GM23338 (cell line): ENCODE results near the gene OIT3. TPM values are rescaled to one million over a fixed set of nuclear protein-coding genes. Genes with fewer than 3 reads are reported as not detected.

Experiments
- CREB1 ChIP-seq: fragments of 250-450 bp; sonication (Bioruptor Pico); IDR thresholded peaks from 2 replicates; pipeline ENCODE4 v1.5.0; 2020; ENCODE audit warnings: low read depth, mild to moderate bottlenecking, moderate library complexity
- JUNB ChIP-seq: IDR thresholded peaks from one replicate; pipeline ENCODE4 v1.6.1; 2016; ENCODE audit warnings: antibody characterized with exemption; ENCODE audit not compliant: unreplicated experiment
- STAT1 ChIP-seq: IDR thresholded peaks from one replicate; pipeline ENCODE4 v1.6.1; 2016; ENCODE audit warnings: antibody characterized with exemption; ENCODE audit not compliant: unreplicated experiment
- ZNF114 ChIP-seq: fragments of 250-450 bp; sonication (Bioruptor Pico); IDR thresholded peaks from 2 replicates; pipeline ENCODE4 v1.5.0; 2020; ENCODE audit warnings: mild to moderate bottlenecking, moderate library complexity
- ZNF331 ChIP-seq: fragments of 250-450 bp; sonication (Bioruptor Pico); IDR thresholded peaks from 2 replicates; pipeline ENCODE4 v1.5.0; 2020; ENCODE audit warnings: low read depth, mild to moderate bottlenecking, moderate library complexity
- polyA plus RNA-seq: library from polyadenylated mRNA; unstranded; fragments of >200 nt; fragmentation: Nextera tagmentation; extraction: Ambion mirVana; gene quantifications from 2 replicates; pipeline ENCODE4 v1.2.1, GENCODE V29; 2016
- total RNA-seq: library from RNA; depleted of rRNA; stranded (reverse); fragments of >200 nt; shearing (Covaris generic); gene quantifications from 2 replicates; pipeline ENCODE4 v1.2.3, GENCODE V29; 2014
- TF ChIP-seq, protein P1 (sequence below): fragments of 250-450 bp; sonication (Bioruptor Pico); IDR thresholded peaks from 2 replicates; pipeline ENCODE4 v1.5.0; 2020; ENCODE audit warnings: mild to moderate bottlenecking, moderate library complexity
- TF ChIP-seq, protein P2 (sequence below), 2 experiments: fragments of 200-600 bp in 1 of 2; sonication (generic) in 1 of 2; conservative IDR thresholded peaks; 2 replicates each; pipeline versions ENCODE4 v1.5.1 to v1.6.1; 2016 to 2017; ENCODE audit warnings: antibody characterized with exemption in 2 of 2, low read depth in 2 of 2, mild to moderate bottlenecking in 2 of 2, moderate library complexity in 1 of 2

The OIT3 gene
- total and polyA plus RNA-seq, 2 experiments from 2014 or later: not detected

DNA sequence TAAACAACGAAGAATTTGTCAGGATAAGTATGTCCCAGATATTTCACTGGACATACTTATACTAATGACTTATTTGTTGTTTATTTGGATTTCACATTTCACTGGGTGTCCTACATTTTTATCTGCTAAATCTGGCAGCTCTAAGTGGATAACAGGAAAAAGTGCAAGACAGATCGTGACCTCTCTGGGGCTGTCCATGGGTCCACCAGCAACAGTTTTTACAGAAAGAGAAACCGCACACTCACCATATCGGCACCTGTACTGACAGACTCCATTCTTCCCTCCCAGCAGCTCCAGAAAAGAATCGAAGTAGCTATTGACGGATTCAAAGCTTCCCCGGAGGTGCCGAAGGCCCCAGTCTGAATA is 60.7 kb downstream of the OIT3 start (continued):
- TF ChIP-seq, protein P1, sequence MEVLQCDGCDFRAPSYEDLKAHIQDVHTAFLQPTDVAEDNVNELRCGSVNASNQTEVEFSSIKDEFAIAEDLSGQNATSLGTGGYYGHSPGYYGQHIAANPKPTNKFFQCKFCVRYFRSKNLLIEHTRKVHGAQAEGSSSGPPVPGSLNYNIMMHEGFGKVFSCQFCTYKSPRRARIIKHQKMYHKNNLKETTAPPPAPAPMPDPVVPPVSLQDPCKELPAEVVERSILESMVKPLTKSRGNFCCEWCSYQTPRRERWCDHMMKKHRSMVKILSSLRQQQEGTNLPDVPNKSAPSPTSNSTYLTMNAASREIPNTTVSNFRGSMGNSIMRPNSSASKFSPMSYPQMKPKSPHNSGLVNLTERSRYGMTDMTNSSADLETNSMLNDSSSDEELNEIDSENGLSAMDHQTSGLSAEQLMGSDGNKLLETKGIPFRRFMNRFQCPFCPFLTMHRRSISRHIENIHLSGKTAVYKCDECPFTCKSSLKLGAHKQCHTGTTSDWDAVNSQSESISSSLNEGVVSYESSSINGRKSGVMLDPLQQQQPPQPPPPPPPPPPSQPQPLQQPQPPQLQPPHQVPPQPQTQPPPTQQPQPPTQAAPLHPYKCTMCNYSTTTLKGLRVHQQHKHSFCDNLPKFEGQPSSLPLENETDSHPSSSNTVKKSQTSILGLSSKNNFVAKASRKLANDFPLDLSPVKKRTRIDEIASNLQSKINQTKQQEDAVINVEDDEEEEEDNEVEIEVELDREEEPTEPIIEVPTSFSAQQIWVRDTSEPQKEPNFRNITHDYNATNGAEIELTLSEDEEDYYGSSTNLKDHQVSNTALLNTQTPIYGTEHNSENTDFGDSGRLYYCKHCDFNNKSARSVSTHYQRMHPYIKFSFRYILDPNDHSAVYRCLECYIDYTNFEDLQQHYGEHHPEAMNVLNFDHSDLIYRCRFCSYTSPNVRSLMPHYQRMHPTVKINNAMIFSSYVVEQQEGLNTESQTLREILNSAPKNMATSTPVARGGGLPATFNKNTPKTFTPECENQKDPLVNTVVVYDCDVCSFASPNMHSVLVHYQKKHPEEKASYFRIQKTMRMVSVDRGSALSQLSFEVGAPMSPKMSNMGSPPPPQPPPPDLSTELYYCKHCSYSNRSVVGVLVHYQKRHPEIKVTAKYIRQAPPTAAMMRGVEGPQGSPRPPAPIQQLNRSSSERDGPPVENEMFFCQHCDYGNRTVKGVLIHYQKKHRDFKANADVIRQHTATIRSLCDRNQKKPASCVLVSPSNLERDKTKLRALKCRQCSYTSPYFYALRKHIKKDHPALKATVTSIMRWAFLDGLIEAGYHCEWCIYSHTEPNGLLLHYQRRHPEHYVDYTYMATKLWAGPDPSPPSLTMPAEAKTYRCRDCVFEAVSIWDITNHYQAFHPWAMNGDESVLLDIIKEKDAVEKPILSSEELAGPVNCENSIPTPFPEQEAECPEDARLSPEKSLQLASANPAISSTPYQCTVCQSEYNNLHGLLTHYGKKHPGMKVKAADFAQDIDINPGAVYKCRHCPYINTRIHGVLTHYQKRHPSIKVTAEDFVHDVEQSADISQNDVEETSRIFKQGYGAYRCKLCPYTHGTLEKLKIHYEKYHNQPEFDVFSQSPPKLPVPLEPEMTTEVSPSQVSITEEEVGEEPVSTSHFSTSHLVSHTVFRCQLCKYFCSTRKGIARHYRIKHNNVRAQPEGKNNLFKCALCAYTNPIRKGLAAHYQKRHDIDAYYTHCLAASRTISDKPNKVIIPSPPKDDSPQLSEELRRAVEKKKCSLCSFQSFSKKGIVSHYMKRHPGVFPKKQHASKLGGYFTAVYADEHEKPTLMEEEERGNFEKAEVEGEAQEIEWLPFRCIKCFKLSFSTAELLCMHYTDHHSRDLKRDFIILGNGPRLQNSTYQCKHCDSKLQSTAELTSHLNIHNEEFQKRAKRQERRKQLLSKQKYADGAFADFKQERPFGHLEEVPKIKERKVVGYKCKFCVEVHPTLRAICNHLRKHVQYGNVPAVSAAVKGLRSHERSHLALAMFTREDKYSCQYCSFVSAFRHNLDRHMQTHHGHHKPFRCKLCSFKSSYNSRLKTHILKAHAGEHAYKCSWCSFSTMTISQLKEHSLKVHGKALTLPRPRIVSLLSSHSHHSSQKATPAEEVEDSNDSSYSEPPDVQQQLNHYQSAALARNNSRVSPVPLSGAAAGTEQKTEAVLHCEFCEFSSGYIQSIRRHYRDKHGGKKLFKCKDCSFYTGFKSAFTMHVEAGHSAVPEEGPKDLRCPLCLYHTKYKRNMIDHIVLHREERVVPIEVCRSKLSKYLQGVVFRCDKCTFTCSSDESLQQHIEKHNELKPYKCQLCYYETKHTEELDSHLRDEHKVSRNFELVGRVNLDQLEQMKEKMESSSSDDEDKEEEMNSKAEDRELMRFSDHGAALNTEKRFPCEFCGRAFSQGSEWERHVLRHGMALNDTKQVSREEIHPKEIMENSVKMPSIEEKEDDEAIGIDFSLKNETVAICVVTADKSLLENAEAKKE (CRISPR knock-in tag): no peak
- TF ChIP-seq STAT1: no peak
- TF ChIP-seq ZNF114 (CRISPR knock-in tag): no peak
- no peak for TF ChIP-seq ZNF331 (CRISPR knock-in tag)
- TF ChIP-seq CREB1: no peak
- no peak for TF ChIP-seq JUNB
- TF ChIP-seq, protein P2, sequence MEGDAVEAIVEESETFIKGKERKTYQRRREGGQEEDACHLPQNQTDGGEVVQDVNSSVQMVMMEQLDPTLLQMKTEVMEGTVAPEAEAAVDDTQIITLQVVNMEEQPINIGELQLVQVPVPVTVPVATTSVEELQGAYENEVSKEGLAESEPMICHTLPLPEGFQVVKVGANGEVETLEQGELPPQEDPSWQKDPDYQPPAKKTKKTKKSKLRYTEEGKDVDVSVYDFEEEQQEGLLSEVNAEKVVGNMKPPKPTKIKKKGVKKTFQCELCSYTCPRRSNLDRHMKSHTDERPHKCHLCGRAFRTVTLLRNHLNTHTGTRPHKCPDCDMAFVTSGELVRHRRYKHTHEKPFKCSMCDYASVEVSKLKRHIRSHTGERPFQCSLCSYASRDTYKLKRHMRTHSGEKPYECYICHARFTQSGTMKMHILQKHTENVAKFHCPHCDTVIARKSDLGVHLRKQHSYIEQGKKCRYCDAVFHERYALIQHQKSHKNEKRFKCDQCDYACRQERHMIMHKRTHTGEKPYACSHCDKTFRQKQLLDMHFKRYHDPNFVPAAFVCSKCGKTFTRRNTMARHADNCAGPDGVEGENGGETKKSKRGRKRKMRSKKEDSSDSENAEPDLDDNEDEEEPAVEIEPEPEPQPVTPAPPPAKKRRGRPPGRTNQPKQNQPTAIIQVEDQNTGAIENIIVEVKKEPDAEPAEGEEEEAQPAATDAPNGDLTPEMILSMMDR (conservative IDR thresholded peaks at IDR 0.05; ENCODE audit: low read depth in 2 of 2): no peak
